Lower leg skin (tissue), 4 donors: ENCODE data around the gene AGXT. TPM values are rescaled to one million over a fixed set of nuclear protein-coding genes. Genes with fewer than 3 reads are reported as not detected.

Source experiments
- DNase-seq, 2 donors: peaks; one replicate each; pipeline ENCODE4 v3.0.0-alpha.2; 2019; ENCODE audit warnings: low spot score in 2 of 2
- H3K4me3 ChIP-seq: fragments of 200-600 bp; sonication (generic); 2 replicates; pipeline ENCODE4 v1.5.1; 2017; ENCODE audit warnings: mild to moderate bottlenecking, low read depth; ENCODE audit not compliant: poor library complexity, severe bottlenecking
- CTCF ChIP-seq, 3 donors: fragments of 450-650 bp; IDR thresholded peaks; one replicate each; pipeline ENCODE4 v1.5.1; 2016; ENCODE audit warnings: antibody characterized with exemption in 3 of 3, mild to moderate bottlenecking in 3 of 3, moderate library complexity in 2 of 3
- POLR2A ChIP-seq, 2 donors: fragments of 450-650 bp; IDR thresholded peaks; one replicate each; pipeline ENCODE4 v1.6.1; 2016 to 2017; ENCODE audit warnings: antibody characterized with exemption in 2 of 2, mild to moderate bottlenecking in 1 of 2, moderate library complexity in 1 of 2
- WGBS, 2 donors: methylation state at CpG; one replicate each; pipeline ENCODE4 v1.1.5; 2018; 5-methylcytosine and 5-hydroxymethylcytosine counted together
- intact Hi-C: fragments of 100-400 bp; cut with DNase I; formaldehyde crosslinking; loops from one replicate; pipeline ENCODE4 v1.15.0; 2023; ENCODE audit warnings: low total_unique reads
- total RNA-seq, 4 donors: library from RNA; depleted of rRNA; stranded (reverse); fragments of >200 nt; gene quantifications; one replicate each; pipeline ENCODE4 v1.1.0, GENCODE V29; 2016

The AGXT gene
- total RNA-seq, 4 donors from 2014 or later = not detected

GRCh38 chr2:240921311-240921994 lies 52.8 kb downstream of the AGXT start:
- no peak overlapping the region for H3K4me3 ChIP-seq
- TF ChIP-seq CTCF (IDR thresholded peaks at IDR 0.05) (no peak), POLR2A (IDR thresholded peaks at IDR 0.05) (no peak)
- intact Hi-C loops = no loop called here
- peak; percentile 65 to 94 for DNase-seq
- WGBS, 2 donors = 20 to 47% methylated on average over 1 to 13 of the region's 13 CpGs

DNA sequence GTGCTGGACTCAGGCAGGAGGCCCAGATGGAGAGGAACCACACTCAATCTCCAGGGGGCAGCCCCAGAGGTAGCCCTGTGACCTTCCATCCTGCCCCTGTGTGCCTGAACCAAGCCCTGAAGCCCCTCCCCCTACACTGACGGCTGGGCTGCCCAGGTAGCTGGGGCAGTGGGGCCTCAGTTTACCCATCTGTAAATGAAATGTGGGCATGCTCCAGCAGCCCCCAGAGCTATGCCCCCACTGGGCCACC lies 53.3 kb downstream of the AGXT start:
- DNase-seq = peak in 1 of 2 donors; percentile 81
- intact Hi-C loops = no loop called here
- 75% methylated on average over 1 of the region's 1 CpG; no CpG with 5 or more reads in 1 of the 2 donors for WGBS, 2 donors
- no peak for TF ChIP-seq POLR2A (IDR thresholded peaks at IDR 0.05)
- no peak for TF ChIP-seq CTCF (IDR thresholded peaks at IDR 0.05)
- no peak overlapping the region for H3K4me3 ChIP-seq

DNA sequence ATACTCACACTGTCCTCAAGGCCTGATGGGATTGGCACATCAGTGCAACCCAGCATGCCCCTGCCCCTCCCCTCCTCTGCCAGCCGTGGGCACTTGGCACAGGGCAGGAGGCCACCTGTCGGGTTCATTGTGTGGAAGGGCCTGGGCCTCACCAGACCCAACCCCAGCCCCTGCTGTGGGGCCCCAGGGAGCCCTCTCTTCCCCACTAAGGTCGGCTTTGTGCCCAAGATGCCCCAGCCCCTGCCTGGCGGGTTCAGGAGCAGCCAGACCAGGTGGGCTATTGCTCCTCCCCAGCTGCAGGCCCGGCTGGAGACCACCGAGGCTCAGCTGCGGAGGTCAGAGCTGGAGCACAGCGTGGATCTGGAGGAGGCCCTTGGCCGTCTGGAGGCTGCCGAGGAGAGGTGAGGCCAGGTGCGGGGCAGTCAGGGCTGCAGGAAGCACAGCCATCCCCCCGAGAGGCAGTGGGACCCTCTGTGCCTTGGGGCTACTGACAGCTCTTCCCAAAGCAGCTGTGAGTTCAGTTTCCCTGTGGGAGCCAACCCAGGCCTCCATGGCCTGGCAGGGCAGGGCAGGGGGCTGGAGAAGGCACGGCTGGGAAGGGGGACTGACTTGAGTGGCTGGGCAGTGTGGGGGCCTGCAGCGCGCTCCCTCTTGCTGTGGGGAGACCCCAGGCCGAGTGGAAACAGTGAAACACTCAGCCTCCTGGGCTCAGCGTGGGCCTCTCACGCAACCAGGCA lies 53.8 kb downstream of the AGXT start:
- DNase-seq = peak; percentile 2 to 82
- intact Hi-C loops = no loop called here
- no peak overlapping the region for H3K4me3 ChIP-seq
- WGBS, 2 donors = 81 to 87% methylated on average over 9 to 16 of the region's 18 CpGs
- TF ChIP-seq POLR2A (IDR thresholded peaks at IDR 0.05) = no peak
- no peak for TF ChIP-seq CTCF (IDR thresholded peaks at IDR 0.05)

GRCh38 chr2:240922982-240923537 lies 54.4 kb downstream of the AGXT start:
- H3K4me3 ChIP-seq = no peak overlapping the region
- peak; percentile 12 to 81 for DNase-seq
- intact Hi-C loops = no loop called here
- TF ChIP-seq POLR2A (IDR thresholded peaks at IDR 0.05) = no peak
- TF ChIP-seq CTCF (IDR thresholded peaks at IDR 0.05) = no peak
- WGBS, 2 donors = 75 to 76% methylated on average over 9 to 13 of the region's 15 CpGs

DNA sequence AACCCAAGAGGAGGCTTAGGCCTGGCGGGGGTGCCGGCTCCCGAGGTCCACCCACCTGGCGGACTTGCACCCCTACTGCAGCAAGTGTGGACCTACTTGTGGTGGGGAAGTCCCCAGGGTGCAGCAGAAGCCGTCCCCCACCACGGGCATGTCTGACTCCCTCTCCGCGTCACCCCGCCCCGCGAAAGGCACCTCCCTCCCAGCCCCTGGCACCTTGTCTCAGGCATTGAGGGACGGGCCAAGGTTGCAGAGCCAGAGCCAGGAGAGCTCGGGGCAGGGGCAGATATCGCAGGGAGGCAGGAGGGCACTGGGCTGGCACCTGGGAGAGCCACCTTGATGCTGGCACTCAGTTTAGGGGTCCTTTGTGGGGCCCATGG lies 56.6 kb downstream of the AGXT start:
- DNase-seq = peak in 1 of 2 donors; percentile 82
- 51 to 59% methylated on average over 14 of the region's 14 CpGs for WGBS, 2 donors
- no peak for TF ChIP-seq POLR2A (IDR thresholded peaks at IDR 0.05)
- no peak for TF ChIP-seq CTCF (IDR thresholded peaks at IDR 0.05)
- intact Hi-C loops = no loop called here
- H3K4me3 ChIP-seq = no peak overlapping the region
